DOHH2 (cell line): Measurements from ENCODE around the gene MINDY2.

ENCODE experiments used
- H3F3A ChIP-seq: fragments of 200-600 bp; sonication (generic), shearing (Covaris generic); 2 replicates; pipeline ENCODE4 v1.6.0; 2016; ENCODE audit warnings: antibody characterized with exemption, mild to moderate bottlenecking; ENCODE audit not compliant: control insufficient read depth, insufficient read depth
- H3K27ac ChIP-seq: fragments of 200-600 bp; sonication (generic); 2 replicates; pipeline ENCODE4 v1.5.1; 2014; ENCODE audit warnings: low read depth, mild to moderate bottlenecking, low read length, moderate library complexity
- H3K27me3 ChIP-seq: fragments of 200-600 bp; sonication (generic); 2 replicates; pipeline ENCODE4 v1.6.1; 2014; ENCODE audit warnings: mild to moderate bottlenecking, low read length, mixed read lengths; ENCODE audit not compliant: control insufficient read depth
- H3K36me3 ChIP-seq: fragments of 200-600 bp; sonication (generic); 2 replicates; pipeline ENCODE4 v1.6.1; 2014; ENCODE audit warnings: mild to moderate bottlenecking, low read length, moderate library complexity, mixed read lengths; ENCODE audit not compliant: control insufficient read depth
- H3K4me1 ChIP-seq: fragments of 200-600 bp; sonication (generic); 2 replicates; pipeline ENCODE4 v1.6.1; 2014; ENCODE audit warnings: mild to moderate bottlenecking, low read length, mixed read lengths; ENCODE audit not compliant: control insufficient read depth
- H3K4me2 ChIP-seq: fragments of 200-600 bp; sonication (generic); 2 replicates; pipeline ENCODE4 v1.6.0; 2014; ENCODE audit warnings: mild to moderate bottlenecking, low read length, moderate library complexity
- H3K4me3 ChIP-seq: fragments of 200-600 bp; sonication (generic); 2 replicates; pipeline ENCODE4 v1.5.1; 2014; ENCODE audit warnings: mild to moderate bottlenecking, low read length, mixed read lengths
- H3K79me2 ChIP-seq: fragments of 200-600 bp; sonication (generic); 2 replicates; pipeline ENCODE4 v1.6.1; 2014; ENCODE audit warnings: mild to moderate bottlenecking, low read length, mixed read lengths; ENCODE audit not compliant: control insufficient read depth
- H3K9me2 ChIP-seq: fragments of 200-600 bp; sonication (generic); replicated peaks from 2 replicates; pipeline ENCODE4 v1.6.1; 2014; ENCODE audit warnings: mild to moderate bottlenecking, low read length, mixed read lengths; ENCODE audit not compliant: control insufficient read depth
- H3K9me3 ChIP-seq: fragments of 200-600 bp; sonication (generic); 2 replicates; pipeline ENCODE4 v1.6.1; 2014; ENCODE audit warnings: antibody characterized with exemption, low read length, mixed read lengths; ENCODE audit not compliant: control insufficient read depth, insufficient read depth
- H4K20me1 ChIP-seq: fragments of 200-600 bp; sonication (generic); 2 replicates; pipeline ENCODE4 v1.6.0; 2014; ENCODE audit warnings: low read depth, mild to moderate bottlenecking, antibody characterized with exemption, low read length, moderate library complexity; ENCODE audit not compliant: control insufficient read depth, insufficient read depth
- EZH2phosphoT487 ChIP-seq: fragments of 200-600 bp; sonication (generic); IDR thresholded peaks from 2 replicates; pipeline ENCODE4 v1.6.1; 2017; ENCODE audit warnings: borderline replicate concordance, mild to moderate bottlenecking, antibody characterized with exemption, low read length, moderate library complexity, mixed read lengths
- TF ChIP-seq, protein P1 (sequence below): fragments of 200-600 bp; sonication (generic); IDR thresholded peaks from one replicate; pipeline ENCODE4 v1.5.1; 2014; ENCODE audit warnings: antibody characterized with exemption, mild to moderate bottlenecking, low read depth, low read length; ENCODE audit not compliant: poor library complexity, severe bottlenecking

Gene MINDY2

GRCh38 chr15:58740436-58740835 lies 30.7 kb upstream of the MINDY2 start:
- H3F3A ChIP-seq: no peaks in the 10 kb centered on the region
- H4K20me1 ChIP-seq: peaks cover 27% of the 10 kb centered on the region
- H3K27ac ChIP-seq: no peak overlapping the region
- H3K4me2 ChIP-seq: no peak overlapping the region
- H3K9me2 ChIP-seq: no peaks in the 10 kb centered on the region
- no peak for TF ChIP-seq EZH2phosphoT487
- TF ChIP-seq, protein P1, sequence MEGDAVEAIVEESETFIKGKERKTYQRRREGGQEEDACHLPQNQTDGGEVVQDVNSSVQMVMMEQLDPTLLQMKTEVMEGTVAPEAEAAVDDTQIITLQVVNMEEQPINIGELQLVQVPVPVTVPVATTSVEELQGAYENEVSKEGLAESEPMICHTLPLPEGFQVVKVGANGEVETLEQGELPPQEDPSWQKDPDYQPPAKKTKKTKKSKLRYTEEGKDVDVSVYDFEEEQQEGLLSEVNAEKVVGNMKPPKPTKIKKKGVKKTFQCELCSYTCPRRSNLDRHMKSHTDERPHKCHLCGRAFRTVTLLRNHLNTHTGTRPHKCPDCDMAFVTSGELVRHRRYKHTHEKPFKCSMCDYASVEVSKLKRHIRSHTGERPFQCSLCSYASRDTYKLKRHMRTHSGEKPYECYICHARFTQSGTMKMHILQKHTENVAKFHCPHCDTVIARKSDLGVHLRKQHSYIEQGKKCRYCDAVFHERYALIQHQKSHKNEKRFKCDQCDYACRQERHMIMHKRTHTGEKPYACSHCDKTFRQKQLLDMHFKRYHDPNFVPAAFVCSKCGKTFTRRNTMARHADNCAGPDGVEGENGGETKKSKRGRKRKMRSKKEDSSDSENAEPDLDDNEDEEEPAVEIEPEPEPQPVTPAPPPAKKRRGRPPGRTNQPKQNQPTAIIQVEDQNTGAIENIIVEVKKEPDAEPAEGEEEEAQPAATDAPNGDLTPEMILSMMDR: no peak
- no peaks in the 10 kb centered on the region for H3K27me3 ChIP-seq
- H3K79me2 ChIP-seq: peaks cover 98% of the 10 kb centered on the region
- no peaks in the 10 kb centered on the region for H3K36me3 ChIP-seq
- no peak overlapping the region for H3K4me3 ChIP-seq
- H3K9me3 ChIP-seq: no peaks in the 10 kb centered on the region
- H3K4me1 ChIP-seq: peaks cover 10% of the 10 kb centered on the region

GRCh38 chr15:58741032-58741431 lies 30.1 kb upstream of the MINDY2 start:
- Histone ChIP-seq H3K36me3 (no peaks in the 10 kb centered on the region), H3F3A (no peaks in the 10 kb centered on the region), H4K20me1 (peaks cover 25% of the 10 kb centered on the region), H3K27ac (no peak overlapping the region), H3K27me3 (no peaks in the 10 kb centered on the region), H3K4me3 (no peak overlapping the region), H3K9me2 (no peaks in the 10 kb centered on the region), H3K9me3 (no peaks in the 10 kb centered on the region), H3K4me2 (no peak overlapping the region), H3K4me1 (peaks cover 10% of the 10 kb centered on the region), H3K79me2 (peaks cover 98% of the 10 kb centered on the region)
- TF ChIP-seq EZH2phosphoT487: no peak
- TF ChIP-seq, protein P1: no peak

GRCh38 chr15:58742022-58742813 lies 28.9 kb upstream of the MINDY2 start:
- TF ChIP-seq, protein P1: no peak
- TF ChIP-seq EZH2phosphoT487: no peak
- Histone ChIP-seq H3K4me2 (no peak overlapping the region), H3K27ac (no peak overlapping the region), H3K27me3 (no peaks in the 10 kb centered on the region), H3K9me3 (no peaks in the 10 kb centered on the region), H4K20me1 (peaks cover 22% of the 10 kb centered on the region), H3K9me2 (no peaks in the 10 kb centered on the region), H3K4me1 (peaks cover 15% of the 10 kb centered on the region), H3K4me3 (no peak overlapping the region), H3K36me3 (no peaks in the 10 kb centered on the region), H3F3A (no peaks in the 10 kb centered on the region), H3K79me2 (peaks cover 98% of the 10 kb centered on the region)
